GM18909 (cell line): Measurements from ENCODE around the gene ARHGEF12.
"Not testable (repeated sequence)": the region's sequence is repeated elsewhere in the genome, so short reads cannot be mapped to it uniquely, and the experiment has no call there.

Experiments used
- ATAC-seq: cut with Tn5 transposase; IDR thresholded peaks from one replicate; pipeline ENCODE4 v1.9.1; 2021; ENCODE audit warnings: mild to moderate bottlenecking; ENCODE audit not compliant: unreplicated experiment, poor library complexity

The ARHGEF12 gene

DNA sequence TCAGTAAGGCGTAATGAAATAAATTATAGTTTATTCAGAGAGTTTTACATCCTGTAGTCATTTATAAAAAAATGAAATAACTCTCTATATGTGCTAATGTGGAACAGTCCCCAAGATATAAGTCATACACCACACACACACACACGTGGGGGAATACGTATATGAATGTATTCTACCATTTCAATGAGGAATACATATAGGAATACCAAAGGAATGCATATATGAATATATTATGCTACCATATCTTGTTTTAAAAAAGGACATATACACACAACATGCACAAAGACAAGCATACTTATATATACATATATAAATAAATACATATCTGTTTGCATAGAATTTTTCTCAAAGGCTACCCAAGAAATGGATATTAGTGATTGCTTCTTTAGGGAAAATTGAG, 135.8 kb downstream of the ARHGEF12 start:
- ATAC-seq: no peak

DNA sequence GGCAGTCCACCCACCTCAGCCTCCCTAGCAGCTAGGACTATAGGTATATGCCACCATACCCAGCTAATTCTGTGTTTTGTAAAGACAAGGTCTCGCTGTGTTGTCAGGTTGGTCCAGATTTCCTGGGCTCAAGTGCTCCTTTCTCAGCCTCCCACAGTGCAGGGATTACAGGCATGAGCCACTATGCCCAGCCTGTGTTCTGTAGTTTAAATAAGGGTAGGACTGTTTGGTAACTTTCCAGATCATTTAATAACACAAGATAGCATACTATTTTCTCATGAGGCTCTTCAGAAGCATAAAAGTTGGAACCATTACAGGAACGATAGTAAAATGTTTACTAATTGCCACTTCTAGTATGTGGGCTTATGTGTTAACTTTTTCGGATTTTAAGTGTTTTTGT, 137.3 kb downstream of the ARHGEF12 start:
- no peak for ATAC-seq

DNA sequence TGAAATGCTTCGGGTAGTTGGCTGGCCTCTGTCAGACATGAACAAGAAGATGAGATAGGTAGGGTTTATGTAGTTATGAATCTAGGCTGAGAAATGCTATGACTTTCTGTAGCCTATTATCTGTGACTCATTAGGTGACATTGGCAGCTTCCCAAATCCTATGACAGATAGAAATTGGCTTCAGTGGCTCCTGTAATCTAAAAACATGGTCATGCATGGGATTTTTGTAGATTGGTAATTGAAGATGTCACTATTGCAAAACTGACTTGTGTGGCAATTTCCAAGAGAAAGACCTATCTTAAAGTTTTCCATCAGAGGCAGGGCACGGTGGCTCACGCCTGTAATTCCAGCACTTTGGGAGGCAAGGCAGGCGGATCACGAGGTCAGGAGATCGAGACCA, 145.9 kb downstream of the ARHGEF12 start:
- no peak for ATAC-seq

DNA sequence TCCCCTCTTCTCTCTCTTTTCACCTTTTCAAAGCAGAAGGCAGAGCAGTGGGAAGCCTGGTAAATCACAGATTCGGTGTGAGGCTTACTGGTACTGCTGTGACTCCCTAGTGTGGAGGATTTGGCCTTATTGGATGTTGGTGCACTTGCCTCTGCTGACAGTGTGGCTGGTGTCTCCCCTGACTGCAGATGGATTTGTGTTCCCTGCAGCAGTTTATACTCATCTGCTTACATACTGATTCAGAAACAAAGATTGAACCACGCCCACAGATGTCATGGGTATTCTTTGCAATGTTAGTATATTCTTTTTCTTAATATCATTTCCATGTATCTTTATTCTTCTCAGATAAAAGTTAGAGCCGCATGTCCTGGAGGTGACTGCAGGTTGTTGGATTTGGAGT, 148.5 kb downstream of the ARHGEF12 start:
- no peak for ATAC-seq

DNA sequence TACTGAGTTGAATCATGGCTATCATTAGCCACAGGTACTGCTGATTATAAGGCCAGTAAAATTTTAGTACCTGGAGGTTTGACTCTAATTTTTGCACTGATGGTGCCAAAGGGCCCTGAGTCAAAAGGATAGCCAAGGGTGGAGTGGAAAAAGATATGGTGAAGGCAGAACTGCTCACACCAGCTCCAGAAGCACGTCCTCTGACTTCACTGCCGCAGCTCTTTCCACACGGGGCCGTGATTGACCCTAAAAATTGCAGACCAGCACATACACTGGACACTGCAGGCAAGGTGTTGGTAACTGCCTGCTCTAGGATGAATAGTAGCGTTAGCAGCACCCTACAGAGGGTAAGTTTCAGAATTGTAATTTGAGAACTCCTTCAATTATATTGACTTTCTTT, 149.9 kb downstream of the ARHGEF12 start:
- no peak for ATAC-seq

DNA sequence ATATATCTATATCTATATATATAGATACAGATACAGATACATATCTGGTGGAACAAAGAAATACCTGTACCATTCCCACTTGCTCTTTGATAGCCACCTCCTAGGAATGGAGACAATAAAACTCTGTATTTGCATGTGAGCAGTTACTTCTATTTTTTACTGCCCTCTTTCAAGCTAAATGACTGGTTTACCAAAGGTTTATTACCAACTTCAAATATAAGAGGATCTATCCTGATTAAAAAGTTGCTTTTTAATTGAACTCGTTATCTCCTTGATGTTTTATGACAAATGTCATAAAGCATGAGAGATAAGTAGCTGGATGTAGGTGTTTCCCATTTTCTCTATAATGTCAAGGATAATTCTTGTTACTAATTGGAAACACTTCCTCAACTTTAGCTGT, 153.6 kb downstream of the ARHGEF12 start:
- ATAC-seq: no peak

DNA sequence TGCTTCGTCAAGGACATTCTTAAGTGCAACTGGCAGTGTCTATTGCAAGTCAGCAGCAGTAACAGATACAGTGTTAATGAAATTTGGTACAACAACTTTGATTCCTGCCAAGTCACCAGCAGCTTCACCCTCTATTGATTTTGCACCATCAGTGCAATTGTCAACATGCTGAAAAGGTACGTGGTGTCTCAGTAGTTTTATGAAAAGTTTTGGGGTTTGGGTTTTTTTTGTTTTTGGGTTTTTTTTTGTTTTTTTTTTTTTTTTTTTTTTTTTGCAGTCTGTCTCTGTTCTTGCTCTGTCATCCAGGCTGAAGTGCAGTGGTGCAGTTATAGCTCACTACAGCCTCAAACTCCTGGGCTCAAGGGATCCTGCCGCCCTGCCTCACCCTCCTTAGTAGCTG, 156.3 kb downstream of the ARHGEF12 start:
- no peak for ATAC-seq

DNA sequence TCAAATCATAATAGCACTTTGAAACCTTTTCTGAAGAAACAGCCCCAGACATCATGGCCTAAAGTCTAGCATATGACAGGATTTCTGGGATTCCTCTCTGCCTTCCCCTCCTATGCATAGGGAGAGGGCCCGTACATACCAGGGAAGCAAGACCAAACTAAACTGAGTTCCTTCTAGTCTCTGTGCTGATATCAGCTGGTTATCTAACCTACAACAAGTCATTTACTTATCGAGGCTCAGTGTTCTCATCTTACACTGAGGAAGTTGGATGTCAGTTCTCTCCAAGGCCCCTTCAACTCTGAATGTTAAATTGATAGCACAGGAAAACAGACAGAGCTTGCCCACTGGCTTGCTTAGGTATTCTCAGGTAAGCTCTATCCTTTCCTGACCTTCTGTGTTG, 158.4 kb downstream of the ARHGEF12 start:
- ATAC-seq: no peak

DNA sequence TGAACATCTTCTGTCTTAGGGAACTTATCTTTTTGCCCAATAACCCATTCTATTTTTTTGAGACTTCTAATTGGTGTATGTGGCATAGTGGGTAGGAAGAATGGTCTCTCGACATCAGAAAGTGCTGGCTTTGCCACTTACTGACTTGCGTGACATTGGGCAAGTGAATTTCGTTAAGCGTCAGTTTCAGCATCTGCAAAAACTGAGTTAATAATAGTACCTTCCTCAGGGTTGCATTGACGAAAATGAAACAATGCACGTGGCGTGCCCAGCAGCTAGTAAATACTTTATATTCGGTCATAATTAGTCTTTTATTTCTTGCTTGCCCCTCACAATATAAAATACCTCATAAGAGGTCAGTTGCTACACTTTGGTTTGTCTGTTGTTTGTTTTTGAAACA, 162.9 kb downstream of the ARHGEF12 start:
- ATAC-seq: no peak

DNA sequence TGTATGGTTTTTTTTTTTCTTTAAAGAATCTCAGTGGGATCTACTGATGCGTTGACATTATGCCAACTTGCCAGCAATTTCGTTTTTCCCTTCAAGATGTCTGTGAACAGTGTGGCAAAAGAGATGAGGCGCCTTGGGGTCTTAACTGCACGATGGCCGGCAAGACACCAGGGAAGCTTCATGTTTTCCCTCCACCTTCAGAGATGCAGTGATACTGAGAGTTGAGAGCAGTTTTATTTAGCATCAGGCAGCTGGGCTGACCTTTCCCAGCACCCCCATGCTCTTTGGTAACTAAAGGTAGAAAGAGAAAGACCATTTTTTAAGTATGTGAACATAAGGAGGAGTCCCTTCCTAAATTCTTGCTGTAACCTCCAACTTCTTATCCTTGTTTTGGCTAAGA, 163.6 kb downstream of the ARHGEF12 start:
- no peak for ATAC-seq

DNA sequence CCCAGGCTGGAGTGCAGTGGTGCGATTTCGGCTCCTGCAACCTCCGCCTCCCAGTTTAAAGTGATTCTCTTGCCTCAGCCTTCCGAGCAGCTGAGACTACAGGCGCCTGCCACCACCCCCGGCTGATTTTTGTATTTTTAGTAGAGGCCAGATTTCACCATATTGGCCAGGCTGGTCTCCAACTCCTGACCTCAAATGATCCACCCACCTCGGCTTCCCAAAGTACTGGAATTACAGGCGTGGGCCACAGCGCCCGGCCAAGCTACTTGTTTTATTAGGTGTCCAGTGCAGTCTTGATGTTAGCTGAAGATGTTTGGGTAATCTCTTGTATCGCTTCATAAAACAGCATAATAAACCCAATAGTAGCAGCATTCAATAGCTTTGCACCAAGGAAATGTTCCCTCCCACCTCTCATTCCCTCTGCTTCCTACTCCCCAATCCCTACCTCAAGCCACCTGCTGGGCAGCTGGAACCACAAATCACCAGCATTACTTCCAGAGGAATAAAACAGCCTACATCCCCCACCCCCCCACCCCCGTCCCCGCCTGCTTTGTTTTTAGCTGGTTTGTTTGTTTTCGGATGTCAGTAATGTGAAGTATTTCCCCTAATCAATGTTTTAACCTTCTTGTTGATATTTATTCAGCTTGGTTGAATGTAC, 164.3 kb downstream of the ARHGEF12 start:
- no peak for ATAC-seq

DNA sequence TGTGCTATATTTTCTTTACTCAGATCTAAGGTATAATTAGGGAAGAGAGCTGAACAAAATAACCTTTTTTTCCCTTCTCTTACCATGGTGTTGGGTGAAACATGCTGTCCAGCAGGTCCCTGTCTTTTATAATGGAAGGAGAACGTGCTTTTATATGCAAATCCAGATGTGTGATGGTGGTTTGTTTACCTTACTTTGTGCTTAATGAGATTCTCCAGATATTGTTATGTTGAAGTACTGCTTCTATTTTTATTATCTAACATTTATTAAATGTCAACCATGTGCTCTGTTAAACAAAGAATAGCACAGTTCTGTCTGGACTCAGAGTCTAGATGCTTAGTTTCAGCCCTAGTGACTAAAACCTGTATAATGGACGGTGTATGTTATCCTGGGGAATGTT, 165.2 kb downstream of the ARHGEF12 start:
- ATAC-seq: no peak

DNA sequence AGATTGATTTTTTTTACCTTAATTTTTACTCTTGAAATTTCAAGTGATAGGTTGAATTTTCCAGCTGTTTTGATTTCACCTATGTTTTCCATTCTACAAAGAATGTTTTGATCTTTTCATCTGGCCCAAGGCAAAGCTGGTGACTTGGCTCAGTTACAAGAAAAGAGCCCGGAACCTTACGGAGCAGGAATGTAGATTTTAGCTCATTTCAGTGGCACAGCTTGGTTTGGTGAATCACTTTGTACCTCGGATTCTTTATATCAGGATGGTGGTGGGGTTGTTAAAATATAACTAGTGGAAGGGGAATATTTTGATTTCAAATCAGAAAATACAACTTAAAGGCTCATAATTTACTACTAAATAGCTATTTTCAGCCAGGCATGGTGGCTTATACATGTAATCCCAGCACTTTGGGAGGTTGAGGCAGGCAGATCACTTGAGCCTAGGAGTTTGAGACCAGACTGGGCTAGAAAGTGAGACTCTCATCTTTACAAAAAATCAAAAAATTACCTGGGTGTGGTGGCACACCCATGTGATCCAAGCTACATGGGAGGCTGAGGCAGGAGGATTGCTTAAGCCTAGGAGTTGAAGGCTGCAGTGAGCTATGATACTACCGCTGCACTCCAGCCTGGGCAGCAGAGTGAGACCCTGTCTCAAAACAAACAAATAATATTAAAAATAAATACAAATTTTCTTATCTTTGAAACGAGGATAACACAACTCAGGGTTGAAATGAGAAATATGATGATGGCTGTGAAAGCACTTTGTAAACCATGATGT, 166.0 kb downstream of the ARHGEF12 start:
- ATAC-seq: no peak

DNA sequence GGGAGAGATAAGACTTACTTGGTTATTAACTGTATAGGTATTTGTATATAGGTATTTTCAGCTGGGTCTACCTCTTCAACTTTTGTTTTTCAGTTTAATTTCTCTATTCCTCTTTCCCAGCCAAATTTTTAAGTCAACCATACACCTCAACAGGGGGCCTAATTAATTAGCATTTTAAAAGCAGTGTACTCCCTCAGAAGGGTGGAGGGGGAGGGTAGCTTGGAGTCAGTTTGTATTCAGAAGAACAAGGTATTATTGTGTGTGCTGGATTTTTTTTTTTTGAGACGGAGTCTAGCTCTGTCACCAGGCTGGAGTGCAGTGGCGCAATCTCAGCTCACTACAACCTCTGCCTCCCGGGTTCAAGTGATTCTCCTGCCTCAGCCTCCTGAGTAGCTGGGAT, 167.3 kb downstream of the ARHGEF12 start:
- not testable (repeated sequence) for ATAC-seq

DNA sequence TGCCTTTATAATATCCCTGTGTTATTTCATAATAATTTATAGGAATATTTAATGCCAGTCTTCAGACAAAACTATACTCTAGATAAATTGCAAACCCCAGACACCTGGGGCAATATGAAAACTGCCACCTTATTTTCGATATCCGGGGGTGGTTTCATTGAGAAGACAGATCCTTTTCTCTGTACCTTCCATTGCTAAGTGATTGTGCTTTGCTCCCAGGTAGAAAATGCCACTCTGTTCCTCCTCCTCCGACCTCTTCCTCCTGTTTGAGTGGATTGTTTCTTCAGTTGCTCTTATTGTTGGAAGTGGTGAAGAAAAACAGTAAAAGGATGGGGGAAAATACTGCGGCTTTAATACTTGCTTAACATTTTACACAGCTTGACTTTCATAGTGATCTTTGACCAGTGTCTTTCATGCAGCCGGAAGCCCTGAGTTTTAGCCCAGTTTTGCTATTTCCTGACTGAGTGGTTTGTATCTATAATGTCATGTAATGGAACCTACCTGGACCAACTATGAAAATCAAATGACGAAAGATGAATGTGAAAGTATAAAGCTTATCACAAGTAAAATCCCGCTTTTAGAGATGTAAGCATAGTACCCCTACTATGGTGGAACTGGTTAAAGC, 169.7 kb downstream of the ARHGEF12 start:
- no peak for ATAC-seq

DNA sequence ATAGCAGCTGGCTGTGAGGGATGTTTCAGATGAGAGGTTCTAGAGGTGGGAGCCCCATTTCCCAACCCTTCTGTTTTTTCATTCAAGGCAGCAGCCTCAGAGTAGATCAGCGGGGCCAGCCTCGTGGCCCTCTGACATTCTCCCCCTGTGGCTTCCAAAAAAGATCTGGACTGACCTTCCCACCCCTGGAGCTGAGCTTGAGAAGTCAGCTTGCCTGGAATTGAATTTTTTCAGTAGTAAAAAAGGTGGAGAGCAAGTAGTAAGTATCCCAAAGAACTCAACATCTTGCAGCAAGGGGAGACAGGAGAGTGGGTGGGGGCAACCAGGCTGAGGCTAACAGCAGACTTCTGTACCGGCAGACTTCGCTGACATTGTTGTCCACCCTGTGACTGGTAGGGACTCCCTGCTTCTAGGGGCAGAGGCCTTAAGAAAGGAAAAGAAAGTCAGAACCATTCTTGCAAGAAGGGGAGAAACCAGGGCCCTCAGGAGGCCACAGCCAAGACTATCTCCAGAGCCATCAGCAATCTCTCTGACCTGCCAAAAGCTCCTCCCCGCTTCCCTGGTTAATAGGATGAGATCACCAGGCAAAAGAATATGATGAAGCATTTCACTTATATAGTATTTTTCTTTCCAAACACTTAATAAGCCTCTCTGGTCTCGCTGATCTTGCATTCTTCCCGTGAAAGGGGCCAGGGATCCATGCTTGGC, 173.3 kb downstream of the ARHGEF12 start:
- no peak for ATAC-seq

DNA sequence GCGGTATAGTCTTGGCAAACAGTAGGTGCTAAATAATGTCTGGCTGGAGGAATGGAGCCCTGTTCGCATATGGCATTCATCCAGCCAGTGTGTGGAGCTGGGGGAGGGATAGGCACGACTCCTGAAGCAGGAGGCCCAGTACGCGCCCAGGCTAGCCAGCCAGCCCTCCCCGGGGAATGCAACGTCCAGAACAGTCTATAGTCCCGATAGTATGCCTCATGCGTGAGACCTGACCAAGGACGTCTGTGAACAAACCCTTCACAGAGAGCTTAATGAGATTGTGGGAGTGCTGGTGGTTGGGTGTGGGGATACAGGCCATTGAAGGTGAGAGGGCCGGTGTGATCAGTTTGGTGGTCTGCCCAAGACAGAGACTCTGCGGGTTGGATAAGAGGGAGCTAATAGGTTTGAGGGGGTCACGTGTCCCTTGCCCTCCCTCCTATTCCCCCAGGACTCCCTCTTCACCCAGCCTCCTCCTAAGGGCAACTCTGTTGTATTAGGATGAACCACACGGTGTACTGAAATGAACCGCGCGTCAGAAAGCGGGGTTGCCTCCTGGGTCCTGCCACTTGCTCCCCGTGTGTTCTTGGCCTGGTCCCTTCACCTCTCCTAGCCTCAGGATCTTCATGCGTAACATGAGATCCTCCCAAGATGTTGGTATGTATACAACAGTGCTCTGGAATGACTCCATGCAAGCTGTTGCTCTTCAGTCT, 174.3 kb downstream of the ARHGEF12 start:
- no peak for ATAC-seq

DNA sequence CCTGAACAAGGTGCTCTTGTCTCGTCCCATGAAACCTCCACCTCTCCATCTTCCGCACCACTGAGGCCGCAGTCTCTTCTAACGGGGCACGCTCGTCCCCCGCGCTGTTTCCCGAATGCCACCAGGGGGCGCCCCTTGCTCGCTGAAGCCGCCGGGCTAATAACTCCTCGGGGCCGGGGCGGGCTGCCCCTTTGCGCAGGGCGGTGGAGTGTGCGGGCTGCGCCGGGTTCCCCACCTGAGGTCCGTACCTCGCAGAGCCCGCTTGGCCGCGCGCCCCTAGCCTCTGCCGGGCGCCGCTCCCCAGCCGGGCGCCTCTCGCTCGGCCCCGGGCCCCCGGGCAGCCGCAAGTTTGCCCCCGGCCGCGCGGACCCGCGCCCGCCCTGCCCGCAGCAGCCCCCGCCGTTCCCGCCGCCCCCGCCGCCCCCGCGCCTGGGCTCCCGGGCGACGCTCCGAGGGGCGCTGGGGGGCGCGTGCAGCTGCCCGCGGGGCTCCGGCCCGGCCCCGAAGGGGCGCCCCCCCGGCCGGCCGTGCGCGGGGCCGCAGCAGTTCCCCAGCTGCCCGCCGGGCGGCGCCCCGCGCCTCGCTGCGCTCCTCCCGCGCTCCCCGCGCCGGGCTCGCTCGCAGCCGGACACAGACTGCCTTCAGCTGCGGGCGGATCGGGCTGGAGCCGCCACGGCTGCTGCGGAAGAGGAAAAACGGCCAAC, 175.1 kb downstream of the ARHGEF12 start, which contains the start of gene GRIK4:
TSS of gene GRIK4 (plus strand) at position 633 of the 704 bp plus-strand sequence. CDS start 148,571 bp downstream, outside the sequence.
- peak; percentile 90 for ATAC-seq

DNA sequence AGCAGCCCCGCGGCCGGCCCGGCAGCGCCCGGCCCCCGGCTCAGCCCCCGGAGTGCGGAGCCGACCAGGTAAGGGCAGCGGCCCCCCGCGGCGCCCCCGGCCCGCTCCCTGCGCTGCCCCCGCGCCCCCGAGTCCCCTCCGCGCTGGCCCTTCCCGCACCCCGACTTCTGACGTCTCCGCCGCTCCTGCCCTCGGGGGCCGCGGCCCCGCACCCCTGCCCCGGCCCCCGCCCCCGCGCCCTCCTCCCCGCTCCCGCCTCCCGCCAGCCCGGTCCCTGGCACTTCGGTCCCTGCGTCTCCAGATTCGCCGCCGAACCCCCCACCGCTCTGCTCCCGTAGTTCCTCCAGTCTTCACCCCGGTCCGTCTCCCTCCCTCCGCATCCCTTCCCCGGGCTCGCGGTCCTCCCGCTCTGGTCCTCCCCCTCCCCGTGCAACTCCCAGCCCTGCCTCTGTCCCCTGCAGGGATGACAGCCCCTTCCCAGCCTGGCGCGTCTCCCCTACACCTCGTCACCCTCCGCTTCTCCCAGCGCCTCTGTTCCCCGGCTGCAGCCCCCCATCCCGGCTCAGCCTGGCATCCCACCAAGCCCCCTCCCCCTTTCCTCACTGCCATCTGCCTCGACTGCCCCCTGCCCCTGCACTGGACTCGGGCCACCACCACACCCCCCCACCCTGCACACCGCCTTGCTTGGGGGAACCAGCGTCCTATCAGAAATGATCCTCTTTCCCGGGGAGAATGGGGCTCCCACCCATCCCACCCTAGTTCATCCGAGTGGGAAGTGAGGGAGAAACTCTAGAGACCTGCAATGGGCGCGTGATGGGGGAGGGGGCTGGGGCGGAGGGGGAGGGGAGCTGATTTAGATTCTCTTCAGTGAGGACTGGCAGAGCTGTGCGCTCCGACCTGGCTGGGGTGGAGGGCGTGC, 175.9 kb downstream of the ARHGEF12 start:
- no peak for ATAC-seq
